Measurements from ENCODE around the gene CD248. TPM values are rescaled to one million over a fixed set of nuclear protein-coding genes. Genes with fewer than 3 reads are reported as not detected.

CD248 gene
- total RNA-seq, 4 donors from 2014 or later: 2.6 to 36.2 (median 6.5) TPM

DNA sequence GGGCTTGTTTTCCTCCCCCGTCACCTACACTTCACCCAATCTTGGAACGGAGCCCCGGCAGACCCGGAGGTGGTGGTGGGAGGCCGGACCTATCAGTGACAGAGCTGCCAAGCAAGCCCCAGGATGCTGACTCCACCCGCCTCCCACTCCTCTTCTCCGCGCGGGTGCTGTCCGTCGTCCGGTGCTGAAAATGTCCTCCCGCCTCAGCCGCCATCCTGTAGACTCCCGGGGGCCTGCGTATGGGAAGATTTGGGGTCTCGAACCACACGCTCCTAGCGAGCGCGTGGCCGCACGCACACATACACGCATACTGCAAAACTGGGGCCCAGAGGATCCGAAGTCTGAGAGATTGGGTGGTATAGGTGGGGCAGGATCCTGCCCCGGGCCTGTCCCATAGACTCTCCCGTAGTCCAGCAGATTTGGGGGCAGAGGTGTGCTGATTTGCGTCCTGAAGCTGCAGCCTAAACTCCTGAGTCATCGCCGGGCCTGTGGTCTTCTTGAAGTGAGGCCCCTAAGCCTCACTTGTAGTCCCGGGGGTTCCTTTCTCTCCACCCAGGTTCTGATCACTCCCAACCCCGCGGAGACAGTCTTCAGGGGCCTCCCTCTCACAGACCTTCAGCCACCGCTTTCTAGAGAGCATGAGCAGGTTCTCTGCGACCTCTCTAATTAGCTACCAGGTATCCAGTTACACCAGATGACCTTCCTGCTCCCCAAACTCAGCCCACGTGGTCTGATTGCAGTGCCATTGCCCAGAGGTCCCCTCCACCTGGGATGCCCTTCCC is 27.1 kb downstream of the CD248 start:
- Histone ChIP-seq H3K9me3 (no peaks in the 10 kb centered on the region), H3K27me3 (peaks cover 40% of the 10 kb centered on the region), H3K4me1 (peaks cover 19 to 38% (median 29%) of the 10 kb centered on the region in 4 donors), H3K27ac (peak overlapping the region; percentile 92 to 97 (median 93)), H3K4me3 (peak overlapping the region; percentile 52 to 98 (median 77)), H3K36me3 (no peaks in the 10 kb centered on the region)
- WGBS, 2 donors (ENCODE audit: low coverage in 1 of 2): 0 to 11% methylated on average over 1 to 34 of the region's 36 CpGs
- TF ChIP-seq POLR2A (IDR thresholded peaks at IDR 0.05) (no peak), CTCF (IDR thresholded peaks at IDR 0.05) (no peak)
- intact Hi-C loops (cut with DNase I; ENCODE audit: low total_unique reads): loop anchor here (10.0 kb wide), 1 partner anchor 65 kb away; no protein-coding TSS in a partner anchor
- peak; percentile 78 for DNase-seq
- in situ Hi-C loops (cut with MboI; ENCODE audit: low pct_ligation_motif_present in 1 of 4, low pct_unique_long_range_greater_than_20kb in 1 of 4, low sequenced_read_pairs in 3 of 4): loop anchor here in 1 of 4 donors (10.0 kb wide), 1 partner anchor 65 kb away; no protein-coding TSS in a partner anchor

DNA sequence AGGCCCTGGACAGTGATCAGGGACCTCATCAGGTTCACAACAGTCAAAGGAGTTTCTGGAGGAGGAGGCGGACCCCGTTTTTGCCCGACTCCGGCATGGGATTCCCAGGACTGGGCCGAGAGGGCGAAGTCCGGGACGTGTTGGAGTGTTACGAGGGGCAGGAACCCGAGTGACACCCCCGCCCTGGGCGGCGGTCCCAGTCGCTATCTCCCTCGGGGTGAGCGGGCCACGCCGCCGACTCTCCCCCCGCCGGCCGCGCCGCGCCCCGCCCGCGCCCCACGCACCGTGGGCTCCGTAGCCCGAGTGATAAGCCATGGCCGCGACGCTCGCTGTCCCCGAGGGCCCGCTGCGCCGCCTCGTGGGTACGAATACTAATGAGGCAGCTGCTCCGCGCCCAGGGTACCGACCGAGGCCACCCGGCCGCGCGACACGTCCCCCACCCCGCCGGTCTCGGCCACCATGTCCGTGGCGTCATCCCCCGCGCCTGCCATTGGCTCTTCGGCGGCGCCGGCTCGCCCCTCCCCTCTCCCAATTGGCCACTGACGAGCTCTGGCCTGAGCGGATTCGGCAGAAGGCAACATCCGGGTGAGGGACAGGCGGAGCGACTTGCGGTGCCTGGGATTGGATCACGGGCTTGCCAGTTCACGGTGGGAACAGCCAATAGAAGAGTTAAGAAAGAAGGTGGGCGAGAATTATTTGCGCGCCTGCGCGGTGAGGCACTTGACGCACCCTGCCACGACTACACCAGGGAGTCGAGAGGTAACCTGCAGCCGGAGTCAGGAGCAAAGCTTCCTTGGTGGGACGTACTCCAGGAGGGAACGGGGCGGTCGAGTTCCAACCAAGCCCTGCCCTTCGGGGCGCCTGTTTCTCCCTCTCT is 27.9 kb downstream of the CD248 start, which contains the start of gene YIF1A:
TSS of gene YIF1A (minus strand) at position 473 of the 877 bp plus-strand sequence. CDS start at position 315, 158 bp downstream.
- no peaks in the 10 kb centered on the region for H3K36me3 ChIP-seq
- DNase-seq: peak; percentile 99
- H3K9me3 ChIP-seq: no peaks in the 10 kb centered on the region
- H3K27me3 ChIP-seq: peaks cover 32% of the 10 kb centered on the region
- H3K27ac ChIP-seq: peak within 1 kb of the TSS; percentile 92 to 97 (median 93)
- peak within 1 kb of the TSS; percentile 72 to 98 (median 78) for H3K4me3 ChIP-seq
- peaks cover 19 to 38% (median 29%) of the 10 kb centered on the region in 4 donors for H3K4me1 ChIP-seq
- peak; percentile 95 for TF ChIP-seq POLR2A (IDR thresholded peaks at IDR 0.05)
- TF ChIP-seq POLR2AphosphoS5 (IDR thresholded peaks at IDR 0.05): peak; percentile 92 to 98 (median 96)
- no peak for TF ChIP-seq EP300 (IDR thresholded peaks at IDR 0.05; ENCODE audit: low read depth)
- TF ChIP-seq CTCF (IDR thresholded peaks at IDR 0.05): peak in 1 of 5 experiments; percentile 8
- intact Hi-C loops (cut with DNase I; ENCODE audit: low total_unique reads): loop anchor here (10.0 kb wide), 1 partner anchor 64 kb away; no protein-coding TSS in a partner anchor
- in situ Hi-C loops (cut with MboI; ENCODE audit: low pct_ligation_motif_present in 1 of 4, low pct_unique_long_range_greater_than_20kb in 1 of 4, low sequenced_read_pairs in 3 of 4): loop anchor here in 1 of 4 donors (10.0 kb wide), 1 partner anchor 64 kb away; no protein-coding TSS in a partner anchor
- 1% methylated on average over 58 of the region's 87 CpGs; no CpG with 5 or more reads in 1 of the 2 donors for WGBS, 2 donors (ENCODE audit: low coverage in 1 of 2)

GRCh38 chr11:66287889-66288670 is 28.8 kb downstream of the CD248 start:
- peak overlapping the region; percentile 92 to 97 (median 93) for H3K27ac ChIP-seq
- H3K36me3 ChIP-seq: no peaks in the 10 kb centered on the region
- TF ChIP-seq CTCF (IDR thresholded peaks at IDR 0.05) (no peak), POLR2AphosphoS5 (IDR thresholded peaks at IDR 0.05) (no peak), EP300 (IDR thresholded peaks at IDR 0.05; ENCODE audit: low read depth) (no peak), POLR2A (IDR thresholded peaks at IDR 0.05) (no peak)
- peaks cover 24% of the 10 kb centered on the region for H3K27me3 ChIP-seq
- in situ Hi-C loops (cut with MboI; ENCODE audit: low pct_ligation_motif_present in 1 of 4, low pct_unique_long_range_greater_than_20kb in 1 of 4, low sequenced_read_pairs in 3 of 4): loop anchor here in 1 of 4 donors (10.0 kb wide), 1 partner anchor 63 kb away; no protein-coding TSS in a partner anchor
- WGBS, 2 donors (ENCODE audit: low coverage in 1 of 2): 45% methylated on average over 18 of the region's 20 CpGs; no CpG with 5 or more reads in 1 of the 2 donors
- H3K4me3 ChIP-seq: peak overlapping the region; percentile 72 to 98 (median 78)
- peaks cover 19 to 38% (median 29%) of the 10 kb centered on the region in 4 donors for H3K4me1 ChIP-seq
- no peak for DNase-seq
- no peaks in the 10 kb centered on the region for H3K9me3 ChIP-seq
- intact Hi-C loops (cut with DNase I; ENCODE audit: low total_unique reads): loop anchor here (10.0 kb wide), 1 partner anchor 63 kb away; no protein-coding TSS in a partner anchor
